ENCODE results near the gene ARHGEF2. TPM values are rescaled to one million over a fixed set of nuclear protein-coding genes. Genes with fewer than 3 reads are reported as not detected.

ARHGEF2 gene
- total RNA-seq, 4 donors from 2014 or later, result 47.4 to 80.1 (median 66.6) TPM

DNA sequence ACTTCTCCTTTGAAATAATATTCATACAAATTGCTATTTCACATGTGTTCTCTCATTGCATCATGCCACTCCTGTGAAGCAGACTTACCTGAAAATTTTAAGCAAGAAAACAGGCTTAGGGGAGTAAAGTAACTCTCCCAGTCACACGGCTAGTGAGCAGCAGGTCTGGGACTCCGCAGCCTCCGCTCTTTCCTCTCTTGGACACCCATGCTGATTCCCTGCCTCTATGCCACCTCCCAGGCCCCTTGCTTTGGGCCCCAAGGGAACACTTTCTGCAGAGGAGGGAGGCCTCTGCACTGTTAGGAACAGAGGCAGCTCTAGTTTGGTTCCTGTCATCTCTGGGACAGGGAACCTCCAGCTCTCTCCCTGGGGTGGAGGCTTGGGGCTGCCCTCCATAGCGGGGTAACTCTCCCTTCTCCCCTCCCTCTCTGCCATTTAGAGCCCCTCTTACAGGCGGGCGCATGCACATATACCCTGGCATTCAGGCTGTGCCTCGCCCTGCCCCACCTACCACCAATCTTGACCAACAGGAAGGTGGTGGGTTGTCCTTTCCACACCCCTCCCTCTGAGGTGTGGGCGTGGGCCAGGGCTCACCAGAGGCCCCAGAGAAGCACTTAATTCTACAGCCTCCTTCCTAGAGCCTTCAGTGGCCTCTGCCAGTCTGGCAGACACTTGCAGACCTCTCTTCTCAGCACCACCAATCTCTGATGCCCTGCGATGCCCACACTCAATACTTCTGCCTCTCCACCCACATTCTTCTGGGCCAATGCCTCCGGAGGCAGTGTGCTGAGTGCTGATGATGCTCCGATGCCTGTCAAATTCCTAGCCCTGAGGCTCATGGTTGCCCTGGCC is 37.1 kb downstream of the ARHGEF2 start, which contains the start of gene RXFP4:
Gene RXFP4, plus strand, starts transcription at position 646 of the 852 bp plus-strand sequence. Its CDS starts 72 bp downstream, at position 718.
- Histone ChIP-seq H3K4me3 (replicated peaks in 1 of 3) (no peak within 1 kb of the TSS), H3K9me3 (no peaks in the 10 kb centered on the region), H3K36me3 (no peaks in the 10 kb centered on the region), H3K4me1 (peaks cover 53 to 66% of the 10 kb centered on the region in 2 donors), H3K27ac (peak within 1 kb of the TSS; percentile 76 to 87 (median 86)), H3K27me3 (no peaks in the 10 kb centered on the region)
- intact Hi-C loops (cut with DNase I), result loop anchor here (5.0 kb wide), 1 partner anchor 36 kb away; the partner anchor contains the start of gene ARHGEF2
- WGBS, 2 donors, result 49 to 52% methylated on average over 11 of the region's 11 CpGs
- DNase-seq, result peak; percentile 46 to 55
- TF ChIP-seq CTCF (IDR thresholded peaks at IDR 0.05), result no peak
- TF ChIP-seq POLR2A (IDR thresholded peaks at IDR 0.05), result no peak

- peak; percentile 60 to 61 for DNase-seq
- H3K4me1 ChIP-seq, result peaks cover 46 to 60% of the 10 kb centered on the region in 2 donors
- no peaks in the 10 kb centered on the region for H3K36me3 ChIP-seq
- H3K4me3 ChIP-seq (replicated peaks in 1 of 3), result no peak overlapping the region
- 80 to 81% methylated on average over 4 of the region's 4 CpGs for WGBS, 2 donors
- intact Hi-C loops (cut with DNase I), result loop anchor here (5.0 kb wide), 1 partner anchor 37 kb away; the partner anchor contains the start of gene ARHGEF2
- TF ChIP-seq POLR2A (IDR thresholded peaks at IDR 0.05) (no peak), CTCF (IDR thresholded peaks at IDR 0.05) (no peak)
- H3K9me3 ChIP-seq, result no peaks in the 10 kb centered on the region
- peak overlapping the region; percentile 76 to 87 (median 86) for H3K27ac ChIP-seq
- no peaks in the 10 kb centered on the region for H3K27me3 ChIP-seq
These were observed 37.8 kb downstream of the ARHGEF2 start for GRCh38 chr1:155940482-155940992.

GRCh38 chr1:155938220-155938627 is 40.1 kb downstream of the ARHGEF2 start:
- Histone ChIP-seq H3K4me3 (replicated peaks in 1 of 3) (no peak overlapping the region), H3K27ac (peak overlapping the region; percentile 54 to 87 (median 86)), H3K27me3 (no peaks in the 10 kb centered on the region), H3K9me3 (no peaks in the 10 kb centered on the region), H3K4me1 (peaks cover 42 to 52% of the 10 kb centered on the region in 2 donors), H3K36me3 (no peaks in the 10 kb centered on the region)
- DNase-seq, result peak; percentile 39
- intact Hi-C loops (cut with DNase I), result loop anchor here (10.0 kb wide), 1 partner anchor 117 kb away; the partner anchor contains the start of genes LAMTOR2 and UBQLN4
- WGBS, 2 donors, result 0% methylated on average over 1 of the region's 1 CpG
- TF ChIP-seq CTCF (IDR thresholded peaks at IDR 0.05) (peak; percentile 18 to 96 (median 82)), POLR2A (IDR thresholded peaks at IDR 0.05) (no peak)

GRCh38 chr1:155934936-155935590 is 43.3 kb downstream of the ARHGEF2 start:
- WGBS, 2 donors, result 57 to 69% methylated on average over 24 of the region's 24 CpGs
- Histone ChIP-seq H3K36me3 (peaks cover 8 to 11% of the 10 kb centered on the region in 2 donors), H3K9me3 (no peaks in the 10 kb centered on the region), H3K27ac (peak overlapping the region; percentile 77 to 92 (median 84)), H3K4me3 (replicated peaks in 1 of 3) (peak overlapping the region in 2 of 3 donors; percentile 13 to 81), H3K27me3 (no peaks in the 10 kb centered on the region), H3K4me1 (peaks cover 41 to 53% of the 10 kb centered on the region in 2 donors)
- DNase-seq, result peak; percentile 86 to 89
- TF ChIP-seq CTCF (IDR thresholded peaks at IDR 0.05) (peak in 1 of 6 experiments; percentile 5), POLR2A (IDR thresholded peaks at IDR 0.05) (no peak)
- intact Hi-C loops (cut with DNase I), result loop anchor here (10.0 kb wide), 1 partner anchor 120 kb away; the partner anchor contains the start of genes LAMTOR2 and UBQLN4

Measured in thyroid gland (tissue), 4 donors.